ENCODE measurements around the gene AKR1B15.

AKR1B15 gene

DNA sequence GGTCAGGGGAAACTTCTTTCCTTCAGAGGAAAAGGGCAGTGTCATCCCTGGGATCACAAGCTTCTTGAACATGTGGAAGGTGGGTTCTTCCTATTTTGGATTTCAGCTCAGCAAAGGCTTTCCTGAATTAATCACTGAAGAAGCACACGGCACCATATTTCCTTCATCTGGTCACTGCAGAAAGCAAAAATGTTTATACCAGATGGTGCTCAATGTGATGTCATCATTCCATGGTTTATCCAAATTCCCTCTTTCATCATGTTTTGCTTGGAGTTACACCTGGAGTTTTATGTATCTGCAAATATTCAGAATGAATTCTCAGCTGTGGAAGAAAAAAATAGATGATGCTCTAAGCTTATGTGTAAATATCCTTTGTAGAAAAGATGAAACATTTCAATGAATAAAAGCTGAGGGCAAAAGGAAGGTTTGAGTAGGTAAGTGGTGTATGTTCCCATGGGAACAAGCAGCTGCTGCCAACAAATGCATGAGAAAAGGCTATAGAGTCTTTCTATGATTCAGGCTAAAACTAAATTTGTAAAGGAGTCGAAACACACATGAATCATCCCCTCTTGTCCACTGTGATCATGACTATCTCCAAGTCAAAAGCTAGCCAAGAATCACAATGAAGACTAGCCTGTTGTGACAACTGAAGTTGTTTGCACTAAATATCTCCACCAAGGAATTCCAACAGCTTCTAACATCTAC lies 70.9 kb downstream of the AKR1B15 start:
- DNase-seq, result no peak

- no peak for DNase-seq
Measured at GRCh38 chr7:134622303-134622995, 73.5 kb downstream of the AKR1B15 start.

GRCh38 chr7:134623193-134623592 lies 74.3 kb downstream of the AKR1B15 start:
- DNase-seq, result no peak

GRCh38 chr7:134625550-134625949 lies 76.6 kb downstream of the AKR1B15 start:
- DNase-seq, result no peak

DNA sequence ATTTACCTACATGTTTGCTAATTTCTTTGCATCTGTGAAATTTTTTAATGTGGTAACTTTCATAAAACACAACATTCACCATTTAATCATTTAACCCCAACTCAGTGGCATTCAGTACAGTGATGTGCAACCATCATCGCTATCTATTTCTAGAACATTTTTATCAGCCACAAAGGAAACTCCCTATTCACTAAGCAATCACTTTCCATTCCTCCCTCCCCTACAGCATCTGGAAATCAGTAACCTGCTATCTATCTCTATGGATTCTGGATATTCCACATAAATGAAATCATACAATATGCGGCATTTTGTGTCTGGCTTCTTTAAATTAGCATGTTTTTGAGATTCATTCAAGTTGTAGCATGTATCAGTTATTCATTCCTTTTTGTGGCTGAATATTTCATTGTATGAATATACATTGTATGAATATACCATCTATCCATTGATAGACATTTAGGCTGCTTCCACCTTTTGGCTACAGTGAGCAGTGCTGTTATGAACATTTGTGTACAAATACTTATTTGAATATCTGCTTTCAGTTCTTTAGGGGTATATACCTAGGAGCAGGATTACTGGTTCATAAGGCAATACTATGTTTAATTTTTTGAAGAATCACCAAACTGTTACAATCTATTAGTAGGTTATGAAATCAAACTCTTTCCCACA lies 78.3 kb downstream of the AKR1B15 start:
- DNase-seq, result no peak

- no peak for DNase-seq
Measured at GRCh38 chr7:134627775-134628153, 78.9 kb downstream of the AKR1B15 start.

DNA sequence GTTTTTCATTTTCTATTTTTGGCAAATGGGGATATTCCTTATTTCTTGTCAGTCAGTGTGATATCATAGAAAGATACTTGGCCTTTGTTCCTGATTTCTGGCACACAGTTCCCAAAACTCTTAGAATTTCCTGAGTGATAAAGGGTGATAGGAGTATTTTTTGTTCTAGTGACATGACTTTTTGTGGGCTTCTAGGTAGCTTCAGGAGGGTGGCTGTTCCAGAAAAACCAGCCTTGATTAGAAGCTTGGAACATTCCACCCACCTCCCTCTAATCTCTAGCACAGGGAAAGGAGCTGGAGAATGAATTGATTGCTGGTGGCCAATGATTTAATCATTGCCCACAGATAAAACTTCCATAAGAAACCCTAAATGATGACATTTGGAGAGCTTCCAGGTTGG lies 80.5 kb downstream of the AKR1B15 start:
- no peak for DNase-seq

Data from activated CD8-positive, alpha-beta memory T cell treated with anti-CD3 and anti-CD28 coated beads, Interleukin-2, amount 50 U/mL, for 48 hours (primary cell).